Measurements from ENCODE around the gene HBP1.
"Not testable (repeated sequence)": the region's sequence is repeated elsewhere in the genome, so short reads cannot be mapped to it uniquely, and the experiment has no call there.

HBP1 gene

GRCh38 chr7:107220356-107220755 is 51.6 kb downstream of the HBP1 start:
- Histone ChIP-seq H3K4me1 (peaks cover 0 to 8% (median 0%) of the 10 kb centered on the region in 10 experiments; a peak in 2 of 20 replicates), H4K20me1 (no peaks in the 10 kb centered on the region), H3K9me3 (replicated peaks in 1 of 11) (peaks cover 0 to 5% (median 1%) of the 10 kb centered on the region in 11 experiments; a peak in 10 of 22 replicates), H3K27me3 (no peaks in the 10 kb centered on the region), H3K4me2 (no peak overlapping the region), H3K4me3 (no peak overlapping the region), H3K9ac (no peak overlapping the region), H3K27ac (no peak overlapping the region), H3K36me3 (peaks cover 0 to 18% (median 3%) of the 10 kb centered on the region in 11 experiments; a peak in 8 of 22 replicates)
- TF ChIP-seq Cebpa-rat (IDR thresholded peaks at IDR 0.05), result no peak

- H3K4me3 ChIP-seq; H3K9me3 ChIP-seq (replicated peaks in 1 of 11); H3K9ac ChIP-seq; H4K20me1 ChIP-seq; H3K27me3 ChIP-seq; H3K27ac ChIP-seq; H3K4me2 ChIP-seq; H3K4me1 ChIP-seq: not testable (repeated sequence)
- peaks cover 0 to 18% (median 6%) of the 10 kb centered on the region in 11 experiments; a peak in 7 of 22 replicates for H3K36me3 ChIP-seq
These were observed 52.0 kb downstream of the HBP1 start for GRCh38 chr7:107220806-107221205.

- no peak overlapping the region for H3K9ac ChIP-seq
- H3K4me3 ChIP-seq, result no peak overlapping the region
- no peak for TF ChIP-seq Cebpa-rat (IDR thresholded peaks at IDR 0.05)
- no peaks in the 10 kb centered on the region for H3K27me3 ChIP-seq
- no peak overlapping the region for H3K4me2 ChIP-seq
- H4K20me1 ChIP-seq, result no peaks in the 10 kb centered on the region
- no peak overlapping the region for H3K27ac ChIP-seq
- 0 out of 20 replicates have a peak, but pooled peaks cover 0 to 5% (median 0%) of the 10 kb centered on the region in 10 experiments for H3K4me1 ChIP-seq
- no peaks in the 10 kb centered on the region for H3K9me3 ChIP-seq (replicated peaks in 1 of 11)
- peaks cover 0 to 53% (median 19%) of the 10 kb centered on the region in 11 experiments; a peak in 13 of 22 replicates for H3K36me3 ChIP-seq
These were observed 55.8 kb downstream of the HBP1 start for GRCh38 chr7:107224374-107225223.

- Histone ChIP-seq H3K9ac (no peak overlapping the region), H3K4me2 (no peak overlapping the region), H3K9me3 (replicated peaks in 1 of 11) (no peaks in the 10 kb centered on the region), H3K4me1 (0 out of 20 replicates have a peak, but pooled peaks cover 0 to 4% (median 0%) of the 10 kb centered on the region in 10 experiments), H3K36me3 (peaks cover 0 to 72% (median 22%) of the 10 kb centered on the region in 11 experiments; a peak in 14 of 22 replicates), H3K4me3 (no peak overlapping the region), H4K20me1 (no peaks in the 10 kb centered on the region), H3K27ac (no peak overlapping the region), H3K27me3 (no peaks in the 10 kb centered on the region)
- no peak for TF ChIP-seq Cebpa-rat (IDR thresholded peaks at IDR 0.05)
These were observed 59.5 kb downstream of the HBP1 start for GRCh38 chr7:107228291-107228690.

GRCh38 chr7:107230334-107230733 is 61.5 kb downstream of the HBP1 start:
- no peaks in the 10 kb centered on the region; a peak in 1 of 22 replicates for H4K20me1 ChIP-seq
- no peak overlapping the region for H3K27ac ChIP-seq
- H3K4me1 ChIP-seq, result no peaks in the 10 kb centered on the region
- no peak overlapping the region for H3K9ac ChIP-seq
- peaks cover 0 to 72% (median 21%) of the 10 kb centered on the region in 11 experiments; a peak in 14 of 22 replicates for H3K36me3 ChIP-seq
- H3K4me3 ChIP-seq, result no peak overlapping the region
- no peaks in the 10 kb centered on the region for H3K9me3 ChIP-seq (replicated peaks in 1 of 11)
- no peak for TF ChIP-seq Cebpa-rat (IDR thresholded peaks at IDR 0.05)
- H3K4me2 ChIP-seq, result no peak overlapping the region
- no peaks in the 10 kb centered on the region for H3K27me3 ChIP-seq

- no peak for TF ChIP-seq Cebpa-rat (IDR thresholded peaks at IDR 0.05)
- Histone ChIP-seq H3K27ac (no peak overlapping the region), H3K9me3 (replicated peaks in 1 of 11) (no peaks in the 10 kb centered on the region), H3K4me2 (no peak overlapping the region), H3K27me3 (no peaks in the 10 kb centered on the region), H3K4me1 (no peaks in the 10 kb centered on the region), H3K4me3 (no peak overlapping the region), H3K9ac (no peak overlapping the region), H3K36me3 (peaks cover 0 to 69% (median 12%) of the 10 kb centered on the region in 11 experiments; a peak in 15 of 22 replicates), H4K20me1 (no peaks in the 10 kb centered on the region; a peak in 1 of 22 replicates)
These were observed 63.8 kb downstream of the HBP1 start for GRCh38 chr7:107232568-107233090.

GRCh38 chr7:107233174-107233573 is 64.4 kb downstream of the HBP1 start:
- no peaks in the 10 kb centered on the region; a peak in 1 of 22 replicates for H4K20me1 ChIP-seq
- H3K4me3 ChIP-seq, result no peak overlapping the region
- peaks cover 0 to 69% (median 7%) of the 10 kb centered on the region in 11 experiments; a peak in 14 of 22 replicates for H3K36me3 ChIP-seq
- no peaks in the 10 kb centered on the region for H3K27me3 ChIP-seq
- no peak overlapping the region for H3K27ac ChIP-seq
- H3K4me2 ChIP-seq, result no peak overlapping the region
- no peak overlapping the region for H3K9ac ChIP-seq
- H3K4me1 ChIP-seq, result no peaks in the 10 kb centered on the region
- H3K9me3 ChIP-seq (replicated peaks in 1 of 11), result no peaks in the 10 kb centered on the region
- no peak for TF ChIP-seq Cebpa-rat (IDR thresholded peaks at IDR 0.05)

GRCh38 chr7:107233981-107234380 is 65.2 kb downstream of the HBP1 start:
- H3K4me3 ChIP-seq, result no peak overlapping the region
- no peak overlapping the region for H3K27ac ChIP-seq
- H3K4me1 ChIP-seq, result no peaks in the 10 kb centered on the region
- no peaks in the 10 kb centered on the region for H3K27me3 ChIP-seq
- no peak overlapping the region for H3K4me2 ChIP-seq
- peaks cover 0 to 69% (median 8%) of the 10 kb centered on the region in 11 experiments; a peak in 12 of 22 replicates for H3K36me3 ChIP-seq
- no peak overlapping the region for H3K9ac ChIP-seq
- TF ChIP-seq Cebpa-rat (IDR thresholded peaks at IDR 0.05), result no peak
- no peaks in the 10 kb centered on the region; a peak in 1 of 22 replicates for H4K20me1 ChIP-seq
- H3K9me3 ChIP-seq (replicated peaks in 1 of 11), result no peaks in the 10 kb centered on the region

GRCh38 chr7:107234436-107234835 is 65.6 kb downstream of the HBP1 start:
- TF ChIP-seq Cebpa-rat (IDR thresholded peaks at IDR 0.05), result no peak
- Histone ChIP-seq H3K27me3 (no peaks in the 10 kb centered on the region), H3K36me3 (peaks cover 0 to 68% (median 6%) of the 10 kb centered on the region in 11 experiments; a peak in 12 of 22 replicates), H3K9me3 (replicated peaks in 1 of 11) (no peaks in the 10 kb centered on the region), H3K9ac (no peak overlapping the region), H4K20me1 (no peaks in the 10 kb centered on the region; a peak in 1 of 22 replicates), H3K4me1 (no peaks in the 10 kb centered on the region), H3K27ac (no peak overlapping the region), H3K4me3 (no peak overlapping the region), H3K4me2 (no peak overlapping the region)
